H1 (cell line): ENCODE results near the gene RPTOR. TPM values are rescaled to one million over a fixed set of nuclear protein-coding genes. Genes with fewer than 3 reads are reported as not detected.

ENCODE experiments used
- polyA plus RNA-seq, 7 experiments: library from polyadenylated mRNA; depleted of rRNA in 3 of 7; stranded (reverse) in 5 of 7; unstranded in 2 of 7; fragments of >200 nt in 5 of 7; fragments of 200-250 nt in 2 of 7; gene quantifications; 1 replicate in 5 of 7; 2 replicates in 1 of 7; 4 replicates in 1 of 7; pipeline versions ENCODE4 v1.2.1 to v1.2.3, GENCODE V29; 2011 to 2013; ENCODE audit warnings: missing spikeins in 2 of 7, mixed read lengths in 2 of 7
- total RNA-seq: library from RNA; stranded (reverse); fragmentation: NEBNext Ultra II Directional; extraction: Animal tissue kit (Norgen Biotek cat#: 25700); gene quantifications from 2 replicates; pipeline ENCODE4 v1.2.1, GENCODE V29; 2021
- TF ChIP-seq, protein P1 (sequence below): IDR thresholded peaks from 2 replicates; pipeline ENCODE4 v1.6.1; 2012; ENCODE audit warnings: low read length, inconsistent platforms

RPTOR gene
- total and polyA plus RNA-seq, 2 of the 8 experiments (the other 6 are each of a cell fraction or from before 2014, with no cell fraction given) = 6.9 to 28.7 TPM

GRCh38 chr17:80758481-80759376 lies 214.1 kb downstream of the RPTOR start (continued):
- TF ChIP-seq, protein P1, sequence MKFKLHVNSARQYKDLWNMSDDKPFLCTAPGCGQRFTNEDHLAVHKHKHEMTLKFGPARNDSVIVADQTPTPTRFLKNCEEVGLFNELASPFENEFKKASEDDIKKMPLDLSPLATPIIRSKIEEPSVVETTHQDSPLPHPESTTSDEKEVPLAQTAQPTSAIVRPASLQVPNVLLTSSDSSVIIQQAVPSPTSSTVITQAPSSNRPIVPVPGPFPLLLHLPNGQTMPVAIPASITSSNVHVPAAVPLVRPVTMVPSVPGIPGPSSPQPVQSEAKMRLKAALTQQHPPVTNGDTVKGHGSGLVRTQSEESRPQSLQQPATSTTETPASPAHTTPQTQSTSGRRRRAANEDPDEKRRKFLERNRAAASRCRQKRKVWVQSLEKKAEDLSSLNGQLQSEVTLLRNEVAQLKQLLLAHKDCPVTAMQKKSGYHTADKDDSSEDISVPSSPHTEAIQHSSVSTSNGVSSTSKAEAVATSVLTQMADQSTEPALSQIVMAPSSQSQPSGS = no peak
